ENCODE data around the gene LTB.

The LTB gene

DNA sequence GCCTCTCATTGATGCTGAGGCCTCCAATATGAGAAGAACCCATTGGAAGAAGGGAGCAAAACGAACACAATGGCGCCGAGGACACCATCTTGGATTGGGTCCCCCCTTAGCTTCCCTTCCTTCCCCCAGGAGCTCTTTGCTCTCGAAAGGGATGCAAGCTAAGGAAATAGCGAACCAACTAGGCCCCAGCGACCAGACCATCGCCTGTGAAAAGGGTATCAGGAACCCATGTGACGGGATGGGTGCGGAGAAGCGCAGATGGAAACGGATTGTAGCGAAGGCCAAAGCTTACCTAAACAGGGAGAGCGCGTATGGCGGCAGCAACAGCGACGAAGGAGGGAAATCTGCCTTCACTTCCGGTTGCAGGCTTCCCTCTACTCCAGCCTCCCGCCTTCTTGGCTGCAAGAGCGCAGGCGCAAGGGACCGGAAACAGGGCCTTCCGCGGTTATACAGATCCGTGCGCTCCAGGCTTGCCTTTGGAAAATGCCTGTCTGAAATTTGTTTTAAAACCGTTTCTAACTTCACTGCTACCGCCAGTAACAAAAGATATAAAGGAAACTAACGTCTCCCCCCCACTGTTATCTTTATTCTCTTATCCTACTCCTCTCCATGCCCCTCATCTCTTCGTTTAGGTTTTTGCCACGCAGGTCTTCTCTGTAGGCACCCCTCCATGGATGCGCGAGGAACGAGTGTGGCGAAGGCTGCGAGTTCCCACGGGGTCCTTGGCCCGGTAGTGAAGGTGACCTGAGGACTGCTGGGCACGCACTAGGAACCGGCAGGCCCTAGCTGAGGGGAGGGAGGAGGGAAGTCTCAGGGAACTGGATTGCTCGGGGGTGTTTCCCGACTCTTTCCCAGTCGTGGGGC, 40.3 kb downstream of the LTB start, which contains the start of gene DDX39B:
Gene DDX39B, minus strand, starts transcription at position 346 of the 864 bp plus-strand sequence. CDS start 1,471 bp downstream, outside the sequence.
- Histone ChIP-seq H3K4me2 (ENCODE audit: low read length) (peak within 1 kb of the TSS; percentile 88), H3K4me1 (ENCODE audit: low read length) (peaks cover 27% of the 10 kb centered on the region), H3K36me3 (replicated peaks; ENCODE audit: low read depth, low read length) (peaks cover 26% of the 10 kb centered on the region), H3K9ac (ENCODE audit: low read length) (peak within 1 kb of the TSS; percentile 96), H4K20me1 (ENCODE audit: insufficient read depth, low read length) (peaks cover 33% of the 10 kb centered on the region), H3K4me3 (ENCODE audit: low read length) (peak within 1 kb of the TSS; percentile 98), H3K9me3 (ENCODE audit: insufficient read depth, low read length) (no peaks in the 10 kb centered on the region), H2AFZ (ENCODE audit: low read depth, low read length) (peak within 1 kb of the TSS; percentile 68; the same call in 1 of the 2 replicates), H3K27ac (ENCODE audit: low read length) (peak within 1 kb of the TSS; percentile 85), H3K79me2 (ENCODE audit: low read length) (peaks cover 58% of the 10 kb centered on the region), H3K27me3 (ENCODE audit: low read depth, low read length) (no peaks in the 10 kb centered on the region)
- TF ChIP-seq, protein P1, sequence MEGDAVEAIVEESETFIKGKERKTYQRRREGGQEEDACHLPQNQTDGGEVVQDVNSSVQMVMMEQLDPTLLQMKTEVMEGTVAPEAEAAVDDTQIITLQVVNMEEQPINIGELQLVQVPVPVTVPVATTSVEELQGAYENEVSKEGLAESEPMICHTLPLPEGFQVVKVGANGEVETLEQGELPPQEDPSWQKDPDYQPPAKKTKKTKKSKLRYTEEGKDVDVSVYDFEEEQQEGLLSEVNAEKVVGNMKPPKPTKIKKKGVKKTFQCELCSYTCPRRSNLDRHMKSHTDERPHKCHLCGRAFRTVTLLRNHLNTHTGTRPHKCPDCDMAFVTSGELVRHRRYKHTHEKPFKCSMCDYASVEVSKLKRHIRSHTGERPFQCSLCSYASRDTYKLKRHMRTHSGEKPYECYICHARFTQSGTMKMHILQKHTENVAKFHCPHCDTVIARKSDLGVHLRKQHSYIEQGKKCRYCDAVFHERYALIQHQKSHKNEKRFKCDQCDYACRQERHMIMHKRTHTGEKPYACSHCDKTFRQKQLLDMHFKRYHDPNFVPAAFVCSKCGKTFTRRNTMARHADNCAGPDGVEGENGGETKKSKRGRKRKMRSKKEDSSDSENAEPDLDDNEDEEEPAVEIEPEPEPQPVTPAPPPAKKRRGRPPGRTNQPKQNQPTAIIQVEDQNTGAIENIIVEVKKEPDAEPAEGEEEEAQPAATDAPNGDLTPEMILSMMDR (IDR thresholded peaks at IDR 0.05; ENCODE audit: low read depth, low read length) = no peak
- TF ChIP-seq EZH2phosphoT487 (IDR thresholded peaks at IDR 0.05; ENCODE audit: low read depth) = no peak

DNA sequence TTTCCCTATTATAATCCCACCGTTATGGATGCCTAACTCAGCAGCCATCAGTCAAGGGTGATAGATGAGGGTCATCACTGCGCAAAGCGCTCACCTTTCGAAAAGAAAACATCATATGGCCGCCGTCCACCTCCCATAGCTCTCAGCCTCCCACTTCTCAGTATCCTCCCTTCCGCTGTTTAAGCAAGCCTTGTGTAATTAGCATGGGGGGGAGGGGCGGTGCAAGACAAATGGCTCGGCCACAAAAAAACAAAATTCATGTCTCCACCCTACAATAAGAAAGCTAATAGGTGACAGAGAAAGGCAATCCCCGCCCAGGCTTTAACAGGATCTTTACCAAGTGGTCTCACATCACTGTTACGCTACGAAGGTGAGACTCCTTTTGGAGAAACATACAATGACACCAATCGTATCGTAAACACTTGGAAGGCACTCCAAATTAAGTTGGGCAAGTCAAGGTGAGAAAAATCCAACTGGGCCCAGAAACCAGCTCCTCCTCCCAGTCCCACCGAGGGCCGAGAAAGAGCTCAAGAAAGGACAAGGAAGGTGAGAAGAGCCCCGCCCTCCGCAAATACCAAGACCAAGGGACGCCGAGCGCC, 41.1 kb downstream of the LTB start:
- H3K27me3 ChIP-seq (ENCODE audit: low read depth, low read length) = no peaks in the 10 kb centered on the region
- peak overlapping the region; percentile 96 for H3K9ac ChIP-seq (ENCODE audit: low read length)
- peak overlapping the region; percentile 85 for H3K27ac ChIP-seq (ENCODE audit: low read length)
- peaks cover 66% of the 10 kb centered on the region for H3K79me2 ChIP-seq (ENCODE audit: low read length)
- peaks cover 24% of the 10 kb centered on the region for H3K4me1 ChIP-seq (ENCODE audit: low read length)
- TF ChIP-seq EZH2phosphoT487 (IDR thresholded peaks at IDR 0.05; ENCODE audit: low read depth) = no peak
- TF ChIP-seq, protein P1 (IDR thresholded peaks at IDR 0.05; ENCODE audit: low read depth, low read length) = no peak
- peaks cover 39% of the 10 kb centered on the region for H4K20me1 ChIP-seq (ENCODE audit: insufficient read depth, low read length)
- peaks cover 31% of the 10 kb centered on the region for H3K36me3 ChIP-seq (replicated peaks; ENCODE audit: low read depth, low read length)
- H2AFZ ChIP-seq (ENCODE audit: low read depth, low read length) = no peak overlapping the region
- peak overlapping the region; percentile 88 for H3K4me2 ChIP-seq (ENCODE audit: low read length)
- peak overlapping the region; percentile 98 for H3K4me3 ChIP-seq (ENCODE audit: low read length)
- no peaks in the 10 kb centered on the region for H3K9me3 ChIP-seq (ENCODE audit: insufficient read depth, low read length)

DNA sequence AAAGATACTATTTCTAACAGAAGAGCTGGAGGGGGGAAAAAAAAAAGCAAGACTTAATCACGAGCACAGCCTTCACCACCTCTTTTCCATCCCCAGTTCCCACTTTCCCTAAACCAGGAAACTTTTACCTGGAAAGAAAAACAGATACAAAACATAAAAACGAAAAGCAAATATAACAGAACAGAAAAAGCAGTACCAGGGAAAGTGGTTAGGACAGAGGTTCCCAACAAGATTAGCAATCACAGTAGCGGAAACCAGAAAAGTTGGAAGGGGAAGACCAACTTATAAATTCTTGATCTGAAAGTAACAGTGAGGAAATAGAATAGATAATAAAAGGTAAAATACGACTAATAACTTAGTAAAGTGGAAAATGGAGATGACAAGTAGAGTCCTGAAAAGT, 41.6 kb downstream of the LTB start:
- peaks cover 71% of the 10 kb centered on the region for H3K79me2 ChIP-seq (ENCODE audit: low read length)
- no peaks in the 10 kb centered on the region for H3K27me3 ChIP-seq (ENCODE audit: low read depth, low read length)
- H3K4me3 ChIP-seq (ENCODE audit: low read length) = peak overlapping the region; percentile 98
- peak overlapping the region; percentile 85 for H3K27ac ChIP-seq (ENCODE audit: low read length)
- peak overlapping the region; percentile 96 for H3K9ac ChIP-seq (ENCODE audit: low read length)
- no peaks in the 10 kb centered on the region for H3K9me3 ChIP-seq (ENCODE audit: insufficient read depth, low read length)
- peaks cover 44% of the 10 kb centered on the region for H4K20me1 ChIP-seq (ENCODE audit: insufficient read depth, low read length)
- H3K4me2 ChIP-seq (ENCODE audit: low read length) = peak overlapping the region; percentile 88
- H3K4me1 ChIP-seq (ENCODE audit: low read length) = peaks cover 22% of the 10 kb centered on the region
- H3K36me3 ChIP-seq (replicated peaks; ENCODE audit: low read depth, low read length) = peaks cover 36% of the 10 kb centered on the region
- H2AFZ ChIP-seq (ENCODE audit: low read depth, low read length) = no peak overlapping the region
- TF ChIP-seq, protein P1 (IDR thresholded peaks at IDR 0.05; ENCODE audit: low read depth, low read length) = no peak
- TF ChIP-seq EZH2phosphoT487 (IDR thresholded peaks at IDR 0.05; ENCODE audit: low read depth) = no peak

DNA sequence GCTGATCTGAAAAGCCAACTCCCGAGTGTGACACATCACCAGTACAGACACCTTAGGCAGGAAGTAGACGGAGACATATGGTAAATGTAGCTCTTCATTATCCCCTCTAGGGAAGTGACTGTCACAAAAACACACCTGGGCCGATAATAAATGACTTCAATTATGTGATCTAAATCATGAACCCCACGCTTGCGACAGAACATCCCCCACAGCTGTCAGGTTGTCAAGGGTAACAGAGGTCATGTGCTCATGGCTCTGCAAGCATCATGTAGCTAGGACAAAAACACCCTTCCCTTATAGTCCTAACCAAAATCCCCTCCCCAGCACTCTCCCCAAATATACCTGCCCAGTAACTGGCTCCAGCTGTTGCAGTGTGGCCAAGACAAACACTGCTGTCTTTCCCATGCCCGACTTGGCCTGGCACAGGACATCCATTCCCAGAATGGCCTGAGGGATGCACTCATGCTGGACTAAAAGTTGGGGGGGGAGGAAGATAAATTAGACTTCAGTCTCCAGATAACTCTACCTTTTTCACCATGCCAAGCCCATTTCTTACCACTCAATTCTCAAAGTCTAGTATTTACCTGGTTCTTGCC, 43.3 kb downstream of the LTB start:
- Histone ChIP-seq H3K4me3 (ENCODE audit: low read length) (no peak overlapping the region), H3K36me3 (replicated peaks; ENCODE audit: low read depth, low read length) (peaks cover 53% of the 10 kb centered on the region), H3K4me2 (ENCODE audit: low read length) (peak overlapping the region; percentile 88), H3K9ac (ENCODE audit: low read length) (no peak overlapping the region), H3K27me3 (ENCODE audit: low read depth, low read length) (no peaks in the 10 kb centered on the region), H2AFZ (ENCODE audit: low read depth, low read length) (no peak overlapping the region), H3K9me3 (ENCODE audit: insufficient read depth, low read length) (no peaks in the 10 kb centered on the region), H3K4me1 (ENCODE audit: low read length) (peaks cover 22% of the 10 kb centered on the region), H3K79me2 (ENCODE audit: low read length) (peaks cover 82% of the 10 kb centered on the region), H3K27ac (ENCODE audit: low read length) (no peak overlapping the region), H4K20me1 (ENCODE audit: insufficient read depth, low read length) (peaks cover 56% of the 10 kb centered on the region)
- TF ChIP-seq EZH2phosphoT487 (IDR thresholded peaks at IDR 0.05; ENCODE audit: low read depth) = no peak
- TF ChIP-seq, protein P1 (IDR thresholded peaks at IDR 0.05; ENCODE audit: low read depth, low read length) = no peak

Measured in OCI-LY3 (cell line).